GDM1 (cell line): ENCODE results near the gene CLIP1.

ENCODE experiments used
- DNase-seq: peaks from one replicate; lab custom pipeline; 2025; lab: John Stamatoyannopoulos, UW

CLIP1 gene

DNA sequence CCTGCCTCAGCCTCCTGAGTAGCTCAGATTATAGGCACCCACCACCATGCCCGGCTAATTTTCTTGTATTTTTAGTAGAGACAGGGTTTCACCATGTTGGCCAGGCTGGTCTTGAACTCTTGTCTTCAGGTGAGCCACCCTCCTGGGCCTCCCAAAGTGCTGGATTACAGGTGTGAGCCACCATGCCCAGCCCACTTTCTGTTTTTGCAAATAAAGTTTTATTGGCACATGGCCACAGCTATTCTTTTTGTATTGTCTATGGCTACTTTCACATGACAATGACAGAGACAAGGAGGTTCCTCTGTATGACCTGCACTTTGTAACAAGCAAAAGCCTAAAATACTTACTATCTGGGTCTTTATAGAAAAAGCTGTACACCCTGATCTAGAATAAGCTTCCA lies 176.9 kb downstream of the CLIP1 start:
- no peak for DNase-seq

DNA sequence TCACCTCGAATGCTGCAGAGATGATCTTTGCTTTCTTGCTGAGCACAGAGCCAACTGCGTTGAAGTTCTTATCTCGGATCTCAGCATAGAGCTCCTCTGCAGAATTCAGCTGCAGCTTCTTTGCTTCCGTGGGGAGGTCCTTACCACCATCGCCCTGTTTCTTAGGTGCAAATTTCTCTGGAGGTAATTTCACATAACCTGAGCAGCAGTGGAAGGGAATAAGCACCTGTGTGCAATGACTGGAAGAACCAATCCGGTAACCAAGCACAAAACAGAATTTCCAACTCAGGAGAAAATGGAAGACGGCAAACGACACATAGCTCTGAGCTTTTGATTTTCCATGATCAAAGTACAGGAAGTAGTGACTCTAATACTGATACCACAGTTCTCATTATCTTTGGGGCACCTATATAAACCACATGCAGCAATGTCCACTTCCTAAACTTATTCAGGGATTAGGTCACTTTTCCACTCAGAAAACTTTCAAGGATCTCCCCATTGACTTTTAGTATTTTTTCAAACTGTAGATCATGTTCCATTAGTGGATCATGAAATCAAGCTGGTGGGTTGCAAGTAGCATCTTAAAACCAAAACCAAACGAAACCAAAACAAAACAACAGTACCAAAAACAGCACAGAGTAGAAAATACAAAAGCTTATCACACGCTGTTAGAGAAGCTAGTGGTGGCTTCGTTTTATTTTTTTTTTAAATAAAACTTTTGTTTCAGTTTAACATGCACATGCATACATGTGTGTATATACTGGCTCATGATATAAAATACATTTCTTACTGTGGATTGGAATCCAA lies 177.7 kb downstream of the CLIP1 start:
- DNase-seq, result no peak

GRCh38 chr12:122243965-122244364 lies 178.5 kb downstream of the CLIP1 start:
- DNase-seq, result no peak

DNA sequence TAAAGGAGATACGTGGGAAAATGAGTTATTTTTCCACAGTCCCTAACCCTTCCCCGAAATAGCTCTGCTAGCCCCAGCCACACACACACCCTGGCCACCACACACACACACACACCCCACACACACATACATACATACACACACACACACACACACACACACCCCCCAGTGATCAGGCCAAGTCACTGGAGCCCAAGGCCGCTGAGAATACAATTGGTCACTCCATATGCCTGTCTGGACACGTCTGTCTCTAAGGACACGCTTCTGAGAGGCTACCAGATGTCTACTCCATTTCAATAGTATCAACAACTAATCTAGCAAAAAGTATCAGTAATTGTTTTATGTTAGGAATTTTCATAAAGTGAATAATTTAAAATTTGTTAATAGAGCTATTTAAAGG lies 183.6 kb downstream of the CLIP1 start:
- DNase-seq, result no peak

DNA sequence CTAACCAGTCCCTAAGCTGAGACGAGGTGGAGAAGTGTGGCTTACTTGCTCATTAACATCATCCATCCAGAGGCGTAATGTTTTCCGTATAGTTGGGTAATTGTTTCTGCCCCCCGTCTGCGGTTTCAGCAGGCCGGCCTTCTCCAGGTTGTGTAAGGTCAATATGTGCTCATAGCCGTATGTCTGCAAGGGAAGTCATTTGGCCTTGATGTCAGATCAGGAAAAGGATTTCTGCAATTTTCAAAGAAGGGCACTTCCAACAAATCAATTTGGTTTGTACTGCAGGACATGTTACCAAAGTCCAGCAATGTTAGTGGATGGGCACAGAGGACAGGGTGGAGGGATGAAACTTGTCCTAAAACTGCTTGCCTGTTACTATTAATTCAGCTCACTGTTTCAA lies 186.7 kb downstream of the CLIP1 start:
- DNase-seq, result no peak

DNA sequence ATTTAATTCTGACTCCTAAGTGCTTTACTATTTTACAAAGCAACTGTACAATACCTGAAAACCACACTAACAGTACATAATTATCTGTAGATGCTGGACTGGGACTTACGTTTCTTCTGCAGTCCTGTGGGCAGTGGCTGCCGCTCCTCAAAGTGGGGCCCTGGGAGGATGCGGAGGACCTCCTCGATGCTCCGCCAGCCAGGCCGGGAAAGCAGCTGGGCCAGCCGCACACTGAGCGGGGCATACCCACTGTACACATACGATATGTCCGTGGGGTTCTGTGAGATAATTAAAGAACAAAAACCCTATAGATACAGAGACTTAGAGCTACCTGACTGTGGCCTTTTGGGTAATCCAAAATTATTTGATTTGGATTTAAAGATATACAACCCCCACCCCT lies 189.8 kb downstream of the CLIP1 start:
- no peak for DNase-seq

GRCh38 chr12:122230798-122231197 lies 191.7 kb downstream of the CLIP1 start:
- DNase-seq, result no peak

GRCh38 chr12:122228092-122228491 lies 194.4 kb downstream of the CLIP1 start:
- DNase-seq, result no peak

DNA sequence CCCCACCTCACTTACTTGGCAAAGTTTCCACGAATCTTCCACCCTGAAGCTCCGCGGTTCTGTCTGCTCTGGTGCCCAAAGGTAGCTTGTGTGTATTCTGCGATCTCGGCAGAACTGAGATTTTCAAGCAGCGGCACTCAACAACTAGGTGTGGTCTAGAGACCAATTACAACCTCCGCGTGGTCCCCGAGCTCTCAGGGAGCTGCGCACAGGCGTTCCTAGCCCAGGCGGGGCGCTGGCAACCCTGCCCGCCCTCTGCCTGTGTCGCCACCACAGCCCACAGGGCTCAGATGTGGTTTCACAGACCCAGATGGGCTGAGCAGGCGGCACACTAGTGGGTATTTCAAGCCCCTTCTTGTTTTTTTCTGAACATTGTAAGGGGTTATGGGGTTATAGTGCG lies 195.1 kb downstream of the CLIP1 start:
- no peak for DNase-seq

GRCh38 chr12:122226366-122227125 lies 195.9 kb downstream of the CLIP1 start:
- no peak for DNase-seq

- DNase-seq, result peak; percentile 100
These were observed 196.6 kb downstream of the CLIP1 start, which contains the start of gene DIABLO for GRCh38 chr12:122225683-122226365. Gene DIABLO (minus strand): TSS chr12:122226052. CDS start chr12:122226014, 38 bp downstream.
